ENCODE data around the gene COL21A1.
"Not testable (repeated sequence)": the region's sequence is repeated elsewhere in the genome, so short reads cannot be mapped to it uniquely, and the experiment has no call there.

The COL21A1 gene

DNA sequence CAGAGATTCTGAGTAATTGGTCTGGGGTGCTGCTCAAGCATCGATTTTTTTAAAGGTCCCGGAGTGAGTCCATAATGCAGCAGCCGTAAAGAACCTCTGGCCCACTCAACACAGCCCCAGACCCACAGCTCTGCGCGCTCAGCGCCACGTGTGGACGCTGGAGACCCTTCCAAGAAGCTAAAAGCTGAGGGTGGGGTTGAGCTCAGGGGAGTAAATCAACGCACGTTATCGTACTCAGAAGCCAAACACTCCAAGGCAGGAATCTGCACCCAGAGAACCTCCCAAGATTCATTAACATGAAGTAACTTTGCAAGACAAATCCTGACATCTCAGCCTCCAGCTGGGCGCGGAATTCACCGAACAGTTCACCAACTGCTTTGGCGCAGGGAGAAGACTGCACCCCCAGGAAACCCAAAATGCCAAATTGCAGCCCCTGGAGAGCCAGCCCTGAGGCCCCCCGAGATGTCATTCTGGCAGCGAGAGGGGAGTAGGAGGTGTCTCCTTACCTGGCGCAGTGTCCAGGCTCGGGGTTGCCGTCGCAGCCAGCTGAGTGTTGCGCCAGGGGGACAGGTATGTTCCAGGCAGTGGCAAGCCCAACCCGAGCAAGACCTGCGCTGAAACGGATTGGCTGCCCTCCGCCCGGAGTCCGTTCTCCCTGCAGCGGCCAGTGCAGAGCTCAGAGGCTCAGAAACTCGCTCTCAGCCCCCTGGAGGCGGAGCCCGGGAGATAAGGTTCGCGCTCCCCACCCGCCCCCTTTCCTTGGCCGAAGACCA, at the start of gene COL21A1:
TSS of gene COL21A1 (minus strand) at position 700 of the 773 bp plus-strand sequence. CDS start 64,962 bp downstream, outside the sequence.
- DNase-seq: no peak

DNA sequence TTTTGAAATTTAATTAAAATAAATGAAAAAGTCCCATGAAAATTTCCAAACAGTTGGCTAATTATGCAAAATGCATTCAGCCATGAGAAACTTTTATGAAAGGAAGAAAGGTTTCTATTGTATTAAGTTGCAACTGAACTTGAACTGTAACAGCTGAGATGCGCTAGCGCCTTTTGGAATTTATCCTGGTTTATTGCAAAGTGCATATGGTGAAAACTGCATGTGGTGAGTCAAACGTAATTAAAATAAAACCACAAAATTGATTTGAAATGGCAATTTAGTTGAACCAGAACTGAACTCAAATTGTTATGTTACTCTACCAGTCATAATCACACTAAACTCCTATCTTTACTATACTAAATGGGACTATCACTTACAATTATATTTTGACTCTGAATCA, 46.4 kb upstream of the COL21A1 start:
- no peak for DNase-seq

DNA sequence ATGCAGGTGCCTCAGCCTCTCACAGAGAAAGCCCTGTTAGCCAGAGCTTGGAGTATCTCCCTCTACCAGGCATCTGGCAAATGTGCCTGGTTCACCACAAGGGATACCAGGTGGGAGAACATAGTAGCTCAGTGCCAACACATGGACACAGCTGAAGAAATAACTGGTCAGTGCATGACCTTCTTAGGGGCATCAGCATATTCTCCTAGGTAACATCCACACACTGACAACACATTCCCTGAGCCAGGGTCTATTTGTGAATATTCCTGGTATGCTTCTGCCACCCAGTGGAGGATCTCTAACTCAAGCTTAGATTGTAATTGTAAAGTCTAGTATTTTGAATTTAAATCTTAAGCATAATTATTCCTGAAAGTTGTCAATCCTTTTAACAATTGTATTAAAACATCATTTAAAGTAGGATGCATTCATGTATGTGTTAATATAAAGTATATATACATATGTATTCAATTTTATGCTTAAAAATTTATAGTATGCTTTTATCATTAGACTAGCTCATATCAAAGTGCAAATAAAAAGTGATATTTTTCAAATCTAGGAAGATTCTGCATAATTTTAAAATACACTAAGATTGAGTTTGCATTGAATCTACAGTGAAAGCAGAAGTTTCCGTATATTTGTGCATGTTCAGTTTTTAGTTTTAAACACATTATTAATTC, 45.3 kb upstream of the COL21A1 start:
- DNase-seq: no peak

DNA sequence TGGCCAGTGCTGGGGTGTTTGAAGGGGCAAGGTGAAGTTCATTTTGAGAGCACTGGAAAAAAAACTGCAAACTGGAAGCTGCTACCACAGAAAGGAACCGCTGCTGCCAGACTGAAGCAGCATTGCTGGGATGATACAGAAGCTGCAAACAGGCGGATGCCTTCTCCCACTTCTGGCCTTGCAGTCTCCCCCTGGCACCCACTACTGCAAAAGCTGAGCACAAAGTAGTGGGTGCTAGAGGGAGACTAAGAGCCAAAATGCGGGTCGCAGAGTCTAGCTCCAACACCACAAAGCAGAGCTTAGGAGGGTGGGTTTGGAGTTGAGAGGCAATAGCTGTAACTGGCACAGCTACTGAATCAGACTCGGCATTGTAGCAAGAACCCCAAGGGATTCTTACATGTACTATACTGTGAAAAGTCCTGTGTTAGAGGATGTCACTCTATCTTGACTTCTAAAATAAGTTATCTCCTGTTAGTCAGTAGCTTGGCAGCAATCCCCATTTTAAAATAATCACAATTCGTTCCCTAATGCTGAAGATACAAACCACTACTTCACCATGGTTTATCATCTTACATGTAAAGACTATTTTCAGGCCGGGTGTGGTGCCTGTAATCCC, 44.0 kb upstream of the COL21A1 start:
- no peak for DNase-seq

DNA sequence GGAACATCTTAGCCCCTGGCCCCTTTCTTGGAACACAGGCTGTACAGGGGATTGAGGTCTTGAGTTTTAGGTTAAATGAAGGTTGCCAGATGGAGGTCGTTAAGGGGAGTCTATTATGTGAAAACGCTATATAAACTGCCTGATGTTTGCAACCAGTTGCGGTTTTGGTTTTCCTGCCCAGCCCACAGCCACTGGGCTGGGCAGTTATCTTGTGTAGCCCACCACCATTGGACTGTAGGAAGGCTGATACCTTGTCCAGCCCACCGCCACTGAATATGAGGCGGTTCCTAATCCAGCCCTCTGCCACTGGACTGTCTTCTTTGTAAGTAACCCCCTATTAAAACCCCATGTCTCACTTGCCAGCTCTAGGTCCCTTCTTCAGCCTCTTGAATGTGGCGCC, 42.3 kb upstream of the COL21A1 start:
- no peak for DNase-seq

DNA sequence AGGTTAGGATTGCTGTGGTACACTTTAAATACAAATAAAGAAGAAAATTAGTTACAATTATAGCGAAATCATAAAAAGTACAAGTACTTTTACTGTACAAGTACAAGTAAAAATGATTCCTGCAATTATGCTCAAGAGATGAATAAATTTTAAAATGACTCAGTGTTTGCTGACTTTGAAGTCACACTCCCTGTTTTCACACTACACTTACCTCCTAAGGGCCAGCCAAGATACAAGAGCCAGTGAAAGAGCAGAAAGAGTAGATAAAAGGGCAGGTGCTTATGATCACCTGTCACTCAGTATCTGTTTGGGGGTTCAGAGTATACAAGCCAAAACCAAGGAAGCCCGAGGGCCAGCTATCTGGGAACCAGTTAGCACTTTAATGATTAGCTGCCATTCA, 41.0 kb upstream of the COL21A1 start:
- DNase-seq: peak in 1 of 2 experiments; percentile 32

DNA sequence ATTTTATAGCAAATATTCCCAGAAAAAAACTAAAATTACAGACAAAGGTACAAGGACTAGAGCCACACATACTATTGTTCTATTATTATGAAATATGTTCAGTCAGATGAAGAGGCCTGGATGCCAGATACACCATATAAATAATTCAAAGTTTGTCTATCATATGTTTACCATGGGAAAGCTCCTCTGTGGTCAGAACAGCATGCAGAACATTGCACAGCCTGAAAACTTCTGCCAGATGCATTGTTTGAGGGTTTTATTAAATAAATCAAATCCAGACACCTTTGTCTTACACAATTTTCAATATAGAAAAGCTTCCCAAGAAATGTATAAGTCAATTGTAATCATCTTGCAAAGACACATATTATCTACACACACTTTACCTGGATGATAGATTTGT, 35.0 kb upstream of the COL21A1 start:
- DNase-seq: no peak

DNA sequence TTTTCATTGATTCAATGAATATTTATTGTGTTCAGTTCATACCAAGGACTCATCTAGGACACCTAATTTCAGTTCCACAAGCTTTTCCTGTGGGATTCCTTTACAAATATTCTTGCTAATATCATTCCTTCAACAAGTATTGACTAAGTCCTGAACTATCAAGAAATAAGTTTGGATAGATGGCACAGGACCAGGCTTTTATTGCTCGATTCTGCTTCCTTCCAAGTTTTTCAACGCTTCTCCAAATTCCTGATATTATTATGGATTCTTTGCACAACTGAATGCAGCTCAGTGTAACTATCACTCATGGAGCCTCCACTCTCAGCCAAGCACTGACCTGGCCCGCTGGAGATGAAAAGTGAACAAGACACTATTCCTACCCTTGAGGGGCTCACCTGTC, 32.7 kb upstream of the COL21A1 start:
- DNase-seq: no peak

DNA sequence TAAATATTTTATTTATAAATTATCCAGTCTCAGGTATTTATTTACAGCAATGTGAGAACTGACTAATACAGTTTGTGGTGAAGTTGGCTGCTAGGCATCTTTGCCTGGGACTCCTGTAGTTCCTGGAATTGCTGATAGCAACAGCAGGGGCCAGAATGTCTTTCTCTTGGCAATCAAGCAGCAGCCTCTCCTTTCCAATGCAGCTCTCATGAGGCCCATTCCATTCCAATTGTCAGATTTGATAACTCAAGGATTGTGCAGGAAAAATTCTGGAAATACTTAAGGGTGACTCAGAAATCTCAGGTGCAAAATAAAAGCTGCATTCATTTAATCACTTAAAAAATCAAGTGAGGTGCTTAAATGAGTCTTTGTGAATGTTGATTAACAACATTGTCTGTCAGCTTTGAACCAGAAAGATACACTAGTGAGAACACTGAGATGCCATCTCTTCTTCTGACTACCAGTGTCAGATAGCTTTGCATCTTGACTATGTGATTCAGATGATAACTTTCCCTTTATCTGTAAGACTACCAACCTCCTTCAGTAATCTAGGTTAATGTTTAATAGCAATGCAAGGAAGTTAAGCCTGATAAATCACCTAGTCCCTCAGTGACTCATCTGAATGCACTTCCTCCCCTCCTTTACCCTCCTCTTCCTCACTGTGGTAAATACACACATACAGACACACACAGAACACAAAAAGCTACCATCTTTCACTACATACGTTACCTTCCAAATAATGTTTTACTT, 32.1 kb upstream of the COL21A1 start:
- DNase-seq: no peak

DNA sequence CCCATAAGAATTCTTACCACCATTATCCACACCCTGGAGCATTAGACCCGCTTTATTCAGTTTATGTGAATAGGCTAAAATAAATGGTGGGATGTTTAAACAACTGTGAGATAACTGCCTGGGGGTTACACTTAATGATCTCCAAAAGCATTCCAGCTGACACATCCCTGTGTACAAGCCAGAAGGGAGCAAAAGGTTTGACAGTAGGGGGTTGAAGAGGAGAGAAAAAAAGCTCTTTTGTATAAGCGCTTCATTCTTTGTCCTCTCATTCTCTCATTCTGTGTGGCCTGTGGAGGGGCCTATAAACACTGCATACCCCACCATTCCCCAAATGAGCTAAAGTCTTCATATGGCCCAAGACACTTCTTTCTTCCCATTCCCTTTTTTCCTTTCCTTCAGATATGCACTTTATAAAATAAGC, 30.8 kb upstream of the COL21A1 start:
- no peak for DNase-seq

DNA sequence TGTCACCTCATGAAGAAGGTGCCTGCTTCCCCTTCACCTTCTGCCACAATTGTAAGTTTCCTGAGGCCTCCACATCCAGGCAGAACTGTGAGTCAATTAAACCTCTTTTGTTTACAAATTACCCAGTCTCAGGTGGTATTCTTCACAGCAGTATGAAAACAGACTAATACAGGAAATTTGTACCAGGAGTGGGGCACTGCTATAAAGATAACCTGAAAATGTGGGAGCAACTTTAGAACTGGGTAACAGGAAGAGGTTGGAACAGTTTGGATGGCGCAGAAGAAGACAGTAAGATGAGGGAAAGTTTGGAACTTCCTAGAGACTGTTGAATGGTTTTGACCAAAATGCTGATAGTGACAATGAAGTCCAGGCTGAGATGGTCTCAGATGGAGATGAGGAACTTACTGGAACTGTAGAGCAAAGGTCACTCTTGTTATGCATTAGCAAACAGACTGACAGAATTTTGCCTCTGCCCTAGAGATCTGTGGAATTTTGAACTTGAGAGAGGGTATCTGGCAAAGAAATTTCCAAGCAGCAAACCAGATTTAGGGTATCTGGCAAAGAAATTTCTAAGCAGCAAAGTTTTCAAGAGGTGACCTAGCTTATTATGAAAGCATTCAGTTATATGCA, 23.5 kb upstream of the COL21A1 start:
- no peak for DNase-seq

DNA sequence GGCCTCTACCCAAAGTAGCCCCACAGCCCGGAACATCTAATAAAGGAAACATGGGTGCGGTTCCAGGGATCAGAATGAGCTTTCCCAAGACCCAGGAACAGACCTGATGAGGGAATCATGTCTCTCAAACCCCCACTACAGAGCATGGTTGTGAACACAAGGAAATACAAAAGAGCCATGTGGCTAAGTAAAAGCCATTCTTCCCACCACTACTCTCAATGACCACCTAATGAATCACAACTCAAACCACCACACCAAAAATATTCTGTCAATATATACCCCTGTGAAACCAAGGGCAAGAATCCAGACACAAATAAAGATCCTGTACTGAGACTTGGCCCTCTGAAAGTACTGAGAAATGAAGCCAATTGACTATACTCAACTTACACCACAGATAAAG, 20.9 kb upstream of the COL21A1 start:
- DNase-seq: no peak

DNA sequence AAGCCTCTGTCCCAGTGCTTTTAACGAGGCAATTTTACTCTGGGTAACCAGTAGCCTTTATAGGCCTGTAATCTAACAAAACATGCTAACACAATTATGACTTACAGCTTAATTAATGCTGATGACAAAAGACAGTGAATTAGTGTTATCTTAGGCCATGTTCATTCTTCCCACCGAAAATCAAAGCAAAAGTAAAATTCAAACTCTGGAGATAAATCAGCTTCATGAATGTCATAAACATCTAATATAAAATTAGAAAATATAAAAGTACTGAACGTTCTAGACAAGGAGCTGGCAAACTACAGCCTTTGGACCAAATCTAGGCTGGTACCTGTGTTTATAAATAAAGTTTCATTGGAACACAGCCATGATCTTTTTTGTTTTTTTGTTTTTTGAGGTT, 18.6 kb upstream of the COL21A1 start:
- no peak for DNase-seq

DNA sequence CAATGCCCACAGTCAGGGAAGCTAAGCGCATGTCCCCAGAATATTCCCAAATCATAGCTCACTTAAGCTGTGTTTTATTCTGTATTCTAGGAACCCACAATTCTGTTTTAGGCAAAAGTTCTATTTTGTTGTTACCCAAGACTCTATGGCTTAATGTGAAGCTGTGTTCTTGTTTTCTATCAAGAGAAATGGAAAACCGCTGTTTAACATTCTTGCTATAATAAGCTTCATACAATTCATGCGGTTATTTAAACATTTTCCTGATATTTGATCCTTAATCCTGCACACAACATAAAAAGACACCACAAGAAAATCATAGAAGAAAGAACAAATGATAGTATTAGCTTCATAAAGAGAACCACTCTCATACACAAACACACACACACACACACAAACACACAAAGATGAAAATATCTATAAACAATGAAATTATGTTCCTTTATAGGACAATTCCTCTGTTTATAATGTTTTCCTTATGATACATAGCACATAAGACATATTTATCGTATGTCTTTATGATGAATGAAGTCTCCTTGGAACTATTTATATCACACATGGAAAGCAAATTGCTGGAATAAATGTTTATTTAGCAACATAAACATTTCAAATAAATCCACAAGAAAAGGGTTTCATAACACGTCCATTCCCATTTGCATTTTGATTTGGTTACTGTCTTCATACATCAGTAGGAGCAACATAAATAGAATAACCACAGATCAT, 16.4 kb upstream of the COL21A1 start:
- DNase-seq: no peak

DNA sequence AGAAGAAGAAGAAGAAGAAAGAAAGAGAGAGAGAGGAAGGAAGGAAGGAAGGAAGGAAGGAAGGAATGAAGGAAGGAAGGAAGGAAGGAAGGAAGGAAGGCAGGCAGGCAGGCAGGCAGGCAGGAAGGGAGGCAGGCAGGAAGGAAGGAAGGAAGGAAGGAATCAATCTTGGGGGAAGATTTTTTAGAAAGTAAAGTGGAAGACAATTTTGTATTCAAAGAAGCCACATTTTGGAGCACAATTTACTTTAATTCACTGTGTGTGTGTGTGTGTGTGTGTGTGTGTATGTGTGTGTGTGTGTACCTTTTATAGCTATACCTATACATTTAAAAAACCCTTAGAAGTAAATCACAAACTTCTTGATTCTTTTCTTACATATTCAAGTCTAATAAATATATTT, 13.2 kb upstream of the COL21A1 start:
- not testable (repeated sequence) for DNase-seq

DNA sequence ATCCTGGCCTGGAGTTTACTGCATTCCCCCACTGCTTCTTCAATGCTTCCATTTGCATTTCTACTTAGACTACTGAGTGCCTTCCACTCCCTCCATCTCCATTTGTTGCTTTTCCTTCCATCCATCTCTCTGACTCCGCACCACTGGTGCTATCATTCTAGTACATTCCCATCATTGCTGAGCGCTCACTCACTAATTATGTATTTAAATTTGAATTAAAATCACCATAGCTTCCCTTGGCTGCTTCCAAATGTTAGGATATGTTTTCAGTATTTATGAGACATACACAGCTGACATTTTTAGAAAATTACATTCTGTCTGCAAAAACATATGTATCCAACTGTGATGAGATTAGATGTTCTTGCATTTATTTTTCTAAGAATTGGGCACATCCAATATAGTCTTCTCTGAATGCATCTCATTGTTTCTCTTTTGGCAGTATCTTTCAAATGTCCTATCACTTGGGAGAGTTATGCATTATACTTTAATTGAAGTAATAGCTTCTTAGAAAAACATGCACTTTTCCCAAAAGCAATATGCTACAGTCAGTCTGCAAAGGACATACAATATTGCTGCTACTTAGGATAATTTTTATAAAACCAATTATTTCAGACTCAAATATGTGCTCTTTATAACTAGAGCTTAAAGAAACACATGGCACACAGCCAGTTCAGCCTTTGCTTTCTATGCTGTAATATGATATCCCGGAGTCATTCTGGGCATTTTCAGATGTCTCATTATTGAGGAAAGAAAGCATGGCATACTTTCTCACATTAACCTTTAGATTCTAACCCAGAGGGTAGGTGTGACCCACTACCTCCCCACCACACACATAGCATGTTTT, 12.1 kb upstream of the COL21A1 start:
- peak in 1 of 2 experiments; percentile 4 for DNase-seq

DNA sequence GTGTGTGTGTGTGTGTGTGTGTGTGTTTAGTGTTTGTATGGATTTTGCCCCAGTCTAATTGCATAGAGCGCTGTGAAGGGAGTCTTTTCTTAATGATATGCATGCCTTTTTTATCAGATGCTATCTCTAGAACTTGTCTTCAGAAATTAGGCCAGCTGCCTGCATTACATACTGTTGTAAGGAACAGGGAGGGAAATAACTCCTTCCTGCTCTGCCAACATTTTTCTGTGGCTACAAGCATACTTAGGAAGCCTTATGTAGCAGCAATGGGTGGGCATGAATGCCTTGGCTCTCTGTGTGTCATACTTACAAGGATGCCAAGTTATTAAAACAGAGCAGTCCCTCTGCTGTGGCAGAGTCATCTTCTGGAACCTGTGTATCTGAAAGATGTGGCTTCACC, 8.0 kb upstream of the COL21A1 start:
- DNase-seq: no peak

DNA sequence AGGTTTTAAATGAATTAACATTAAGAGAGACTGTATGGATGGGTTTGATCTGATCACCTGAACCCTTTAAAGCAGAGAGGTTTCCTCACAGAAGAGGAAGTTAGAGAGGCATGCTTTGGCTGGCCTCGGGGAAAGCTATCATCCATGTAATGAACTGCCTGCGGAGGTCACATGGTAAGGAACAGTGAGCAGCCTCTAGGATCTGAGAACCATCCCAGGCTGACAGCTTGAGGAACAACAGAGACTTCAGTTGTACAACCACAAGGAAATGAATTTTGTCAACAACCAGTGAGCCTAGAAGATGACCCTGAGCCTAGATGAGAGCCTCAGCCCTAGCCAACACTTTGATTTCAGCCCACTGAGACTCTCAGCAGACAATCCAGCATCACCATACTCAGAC, 2.9 kb upstream of the COL21A1 start:
- DNase-seq: no peak

DNA sequence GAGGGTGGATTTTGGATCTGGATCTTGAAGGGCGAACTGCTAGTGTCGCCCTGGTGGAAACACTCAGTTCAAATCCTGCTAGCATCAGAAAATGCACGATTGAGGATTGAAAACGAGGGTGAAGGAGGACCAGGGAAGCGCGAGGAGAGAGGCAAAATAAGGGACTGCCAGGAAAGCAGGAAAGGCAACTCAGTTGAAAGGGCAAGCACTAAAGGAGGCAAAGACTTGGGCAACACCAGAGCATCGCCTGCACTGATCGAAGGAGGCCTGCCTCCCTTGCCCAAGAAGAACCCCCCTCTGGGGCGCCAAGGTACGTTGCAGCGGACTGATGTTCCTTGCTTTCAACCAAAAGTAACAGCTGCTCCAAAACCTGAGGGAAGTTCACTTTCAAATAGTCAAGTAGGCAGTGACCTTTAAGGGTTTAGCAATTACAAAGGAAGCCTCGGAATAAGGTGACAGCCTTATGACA, 308 bp upstream of the COL21A1 start:
- no peak for DNase-seq

DNA sequence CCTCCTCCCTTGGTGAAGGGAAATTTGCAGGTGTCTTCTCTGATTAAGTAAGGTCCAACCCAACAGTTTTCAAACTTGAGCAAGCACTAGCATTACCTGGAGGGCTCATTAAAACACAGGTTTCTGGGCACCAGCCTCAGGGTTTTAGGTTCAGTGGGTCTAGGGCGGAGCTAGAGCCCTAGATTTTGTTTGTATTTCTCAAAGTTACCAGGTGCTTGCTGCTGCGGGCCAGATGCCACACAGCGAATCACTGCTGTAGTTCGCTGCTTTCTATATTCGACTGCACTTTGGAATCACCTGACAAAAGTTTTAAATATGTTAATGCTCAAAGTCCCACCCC, 869 bp downstream of the COL21A1 start:
- DNase-seq: no peak

DNA sequence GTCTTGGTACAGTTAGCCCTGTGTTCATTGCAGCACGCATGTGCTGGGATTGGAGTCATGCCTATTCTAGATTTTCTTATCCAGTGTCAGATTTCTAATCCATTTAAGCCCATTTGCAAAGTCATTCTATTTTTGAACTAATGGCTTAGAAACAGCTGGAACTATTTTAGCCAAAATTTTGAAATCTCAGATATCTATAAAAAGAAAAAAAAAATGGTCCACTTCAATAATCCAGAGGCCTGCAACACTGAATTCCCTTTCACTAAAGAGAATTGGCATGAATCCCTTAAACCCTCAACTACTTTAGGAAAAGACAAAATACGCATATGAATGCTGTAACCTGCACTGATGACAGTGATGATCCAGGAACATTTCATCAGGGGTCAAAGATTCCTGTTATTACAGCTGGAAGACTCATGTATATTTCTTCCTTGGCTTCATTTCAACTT, 1.5 kb downstream of the COL21A1 start:
- DNase-seq: no peak
